A549 (cell line): Measurements from ENCODE around the gene MBLAC1. TPM values are rescaled to one million over a fixed set of nuclear protein-coding genes. Genes with fewer than 3 reads are reported as not detected.

Experiments used
- ATAC-seq, 2 experiments: fragments of 200-7000 bp in 1 of 2; fragments of >200 bp in 1 of 2; cut with Nextera tagmentation in 1 of 2; cut with Tn5 transposase in 1 of 2; 3 replicates each; pipeline versions ENCODE4 v1.8.0 to v1.9.1; 2018 to 2020; ENCODE audit warnings: mild to moderate bottlenecking in 1 of 2, moderate library complexity in 1 of 2
- CTCF ChIA-PET: fragments of 300-600 bp; sonication (Branson Sonifier 250); formaldehyde crosslinking; extraction: SDS; loops from one replicate; lab custom pipeline; 2021; ENCODE audit warnings: antibody characterized with exemption, inconsistent platforms; lab: Yijun Ruan, JAX
- POLR2A ChIA-PET: fragments of 350-600 bp; formaldehyde crosslinking; extraction: SDS; loops from one replicate; lab custom pipeline; 2021; ENCODE audit warnings: antibody characterized with exemption, inconsistent platforms; lab: Yijun Ruan, JAX
- DNase-seq, 2 experiments: peaks; one replicate each; pipeline versions ENCODE4 v3.0.0 to v3.0.0-alpha.2; 2011 to 2016; ENCODE audit warnings: low read depth in 1 of 2, low spot score in 1 of 2
- FAIRE-seq: peaks from 2 replicates; lab custom pipeline; 2011; peaks lifted over from hg19 to GRCh38; lab: Jason Lieb, UNC
- H3K27ac ChIP-seq, 2 experiments: fragments of >200 bp; sonication (Bioruptor Twin); formaldehyde crosslinking; 3 replicates each; pipeline ENCODE4 v1.5.1; 2016 to 2017
- H3K4me1 ChIP-seq: fragments of >200 bp; sonication (Bioruptor Twin); formaldehyde crosslinking; 3 replicates; pipeline ENCODE4 v1.6.1; 2016
- H3K4me2 ChIP-seq: fragments of >200 bp; sonication (Bioruptor Twin); formaldehyde crosslinking; 3 replicates; pipeline ENCODE4 v1.6.1; 2016
- H3K4me3 ChIP-seq: fragments of >200 bp; sonication (Bioruptor Twin); formaldehyde crosslinking; 3 replicates; pipeline ENCODE4 v1.5.1; 2016
- H3K9me3 ChIP-seq: fragments of >200 bp; sonication (Bioruptor Twin); formaldehyde crosslinking; 3 replicates; pipeline ENCODE4 v1.6.1; 2016
- BHLHE40 ChIP-seq: IDR thresholded peaks from 2 replicates; pipeline ENCODE4 v1.6.1; 2012; ENCODE audit warnings: low read depth, low read length, inconsistent platforms
- CBX8 ChIP-seq: fragments of 200-600 bp; sonication (generic); IDR thresholded peaks from 2 replicates; pipeline ENCODE4 v1.6.1; 2016
- CEBPB ChIP-seq, 2 experiments: fragments of >200 bp in 1 of 2; sonication (Bioruptor Twin) in 1 of 2; formaldehyde crosslinking in 1 of 2; IDR thresholded peaks; 2 replicates each; pipeline ENCODE4 v1.6.1; 2012 to 2016
- CHD4 ChIP-seq: fragments of 200-600 bp; sonication (generic); IDR thresholded peaks from 2 replicates; pipeline ENCODE4 v1.6.1; 2016; ENCODE audit warnings: antibody characterized with exemption, mild to moderate bottlenecking, borderline replicate concordance
- EHF ChIP-seq: fragments of 250-450 bp; sonication (Bioruptor Pico); IDR thresholded peaks from 2 replicates; pipeline ENCODE4 v1.5.0; 2020; ENCODE audit warnings: mild to moderate bottlenecking
- EP300 ChIP-seq, 2 experiments: fragments of >200 bp; sonication (Bioruptor Twin); formaldehyde crosslinking; IDR thresholded peaks; 2 replicates in 1 of 2; 3 replicates in 1 of 2; pipeline ENCODE4 v1.6.1; 2016 to 2017
- FOSB ChIP-seq: fragments of 250-450 bp; sonication (Bioruptor Pico); IDR thresholded peaks from 2 replicates; pipeline ENCODE4 v1.5.0; 2020; ENCODE audit warnings: mild to moderate bottlenecking, moderate library complexity
- FOSL2 ChIP-seq, 2 experiments: fragments of 450-650 bp in 1 of 2; fragments of >200 bp in 1 of 2; sonication (Bioruptor Twin) in 1 of 2; formaldehyde crosslinking; IDR thresholded peaks; 2 replicates each; pipeline versions ENCODE4 v1.5.0 to v1.6.1; 2016 to 2020; ENCODE audit warnings: mild to moderate bottlenecking in 1 of 2, moderate library complexity in 1 of 2
- HEYL ChIP-seq: fragments of 250-450 bp; sonication (Bioruptor Pico); IDR thresholded peaks from 2 replicates; pipeline ENCODE4 v1.8.0; 2021; ENCODE audit warnings: mild to moderate bottlenecking, moderate library complexity
- HOXB5 ChIP-seq: fragments of 250-450 bp; sonication (Bioruptor Pico); IDR thresholded peaks from 2 replicates; pipeline ENCODE4 v1.5.0; 2020; ENCODE audit warnings: mild to moderate bottlenecking, moderate library complexity
- KDM5A ChIP-seq: fragments of 200-600 bp; sonication (generic); IDR thresholded peaks from 2 replicates; pipeline ENCODE4 v1.6.1; 2016; ENCODE audit warnings: antibody characterized with exemption, mild to moderate bottlenecking
- MAX ChIP-seq: IDR thresholded peaks from 2 replicates; pipeline ENCODE4 v1.6.1; 2012
- MAZ ChIP-seq: fragments of 150-350 bp; IDR thresholded peaks from 2 replicates; pipeline ENCODE4 v1.6.1; 2014; ENCODE audit warnings: antibody characterized with exemption, low read depth, low read length, borderline replicate concordance
- MYC ChIP-seq: IDR thresholded peaks from 2 replicates; pipeline ENCODE4 v1.6.1; 2012; ENCODE audit warnings: mild to moderate bottlenecking, inconsistent platforms, low read length, improper control_type of control experiment, borderline replicate concordance
- NR3C1 ChIP-seq: fragments of >200 bp; sonication (Bioruptor Twin); formaldehyde crosslinking; IDR thresholded peaks from 3 replicates; pipeline ENCODE4 v1.6.1; 2017
- PBX3 ChIP-seq: IDR thresholded peaks from 2 replicates; pipeline ENCODE4 v1.6.1; 2012
- POLR2A ChIP-seq: IDR thresholded peaks from 2 replicates; pipeline ENCODE4 v1.6.1; 2012; ENCODE audit warnings: mild to moderate bottlenecking, low read length
- POLR2AphosphoS2 ChIP-seq: conservative IDR thresholded peaks from 2 replicates; pipeline ENCODE4 v1.6.1; 2012; ENCODE audit warnings: low read length, improper control_type of control experiment, inconsistent platforms
- RAD21 ChIP-seq, 2 experiments: fragments of >200 bp in 1 of 2; sonication (Bioruptor Twin) in 1 of 2; formaldehyde crosslinking in 1 of 2; IDR thresholded peaks in 1 of 2; conservative IDR thresholded peaks in 1 of 2; 2 replicates in 1 of 2; 3 replicates in 1 of 2; pipeline ENCODE4 v1.6.1; 2012 to 2018; ENCODE audit warnings: inconsistent platforms in 1 of 2
- RCOR1 ChIP-seq: fragments of 150-350 bp; IDR thresholded peaks from 2 replicates; pipeline ENCODE4 v1.6.1; 2014; ENCODE audit warnings: antibody characterized with exemption, low read length, low read depth
- REST ChIP-seq: fragments of 200-600 bp; sonication (generic); IDR thresholded peaks from 2 replicates; pipeline ENCODE4 v1.6.1; 2016; ENCODE audit warnings: antibody characterized with exemption, mild to moderate bottlenecking, moderate library complexity
- RFX5 ChIP-seq: fragments of 450-650 bp; IDR thresholded peaks from 2 replicates; pipeline ENCODE4 v1.7.1; 2014; ENCODE audit warnings: antibody characterized with exemption, mild to moderate bottlenecking, moderate library complexity
- RNF2 ChIP-seq: fragments of 200-600 bp; sonication (generic); IDR thresholded peaks from 2 replicates; pipeline ENCODE4 v1.6.1; 2016; ENCODE audit warnings: low read depth, mild to moderate bottlenecking, antibody characterized with exemption, moderate library complexity, borderline replicate concordance
- TP53 ChIP-seq: fragments of 250-450 bp; sonication (Bioruptor Pico); IDR thresholded peaks from 2 replicates; pipeline ENCODE4 v1.5.0; 2021; ENCODE audit warnings: mild to moderate bottlenecking, moderate library complexity
- ZNF302 ChIP-seq: fragments of 250-450 bp; sonication (Bioruptor Pico); IDR thresholded peaks from 2 replicates; pipeline ENCODE4 v1.9.0; 2021; ENCODE audit warnings: inconsistent platforms, mild to moderate bottlenecking, moderate library complexity
- WGBS: methylation state at CpG from one replicate; pipeline ENCODE4 v1.1.6; 2017; ENCODE audit errors: missing lambda C conversion rate; 5-methylcytosine and 5-hydroxymethylcytosine counted together
- polyA plus RNA-seq, 4 experiments: library from polyadenylated mRNA; depleted of rRNA in 3 of 4; stranded (reverse); fragments of >200 nt; fragmentation: RNase III in 1 of 4; extraction: RNeasy Plus Mini Kit Qiagen cat#74134 plus additional on column Dnase treatment in 1 of 4; gene quantifications; 2 replicates in 3 of 4; 3 replicates in 1 of 4; pipeline ENCODE4 v1.2.3, GENCODE V29; 2011 to 2017
- TF ChIP-seq, protein P1 (sequence below): fragments of 450-650 bp; IDR thresholded peaks from 2 replicates; pipeline ENCODE4 v1.6.1; 2014; ENCODE audit warnings: antibody characterized with exemption
- TF ChIP-seq, protein P2 (sequence below): fragments of >200 bp; sonication (Bioruptor Twin); formaldehyde crosslinking; IDR thresholded peaks from 3 replicates; pipeline ENCODE4 v1.5.1; 2016

MBLAC1 gene
- polyA plus RNA-seq, 2 of the 4 experiments (the other 2 are of a cell fraction) = 0.63 to 2.6 TPM

DNA sequence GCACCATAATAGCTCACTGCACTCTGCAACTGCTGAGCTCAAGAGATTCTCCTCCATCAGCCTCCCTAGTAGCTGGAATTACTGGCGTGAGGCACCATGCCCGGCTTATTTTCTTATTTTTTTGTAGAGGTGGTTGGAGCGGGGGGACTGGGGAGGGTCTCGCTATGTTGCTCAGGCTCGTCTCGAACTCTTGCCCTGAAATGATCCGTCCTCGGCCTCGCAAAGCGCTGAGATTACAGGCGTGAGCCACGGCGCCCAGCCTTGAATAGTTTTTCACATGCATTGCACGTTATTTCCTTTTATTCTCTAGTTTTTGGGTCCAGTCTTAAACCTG is 21.4 kb downstream of the MBLAC1 start:
- peak overlapping the region; percentile 78 to 88 for H3K27ac ChIP-seq
- H3K4me1 ChIP-seq = peaks cover 9% of the 10 kb centered on the region; the same call in 2 of the 3 replicates
- POLR2A ChIA-PET = interaction anchor here (0.6 to 3.1 kb wide), 13 partner anchors 9 to 229 kb away, joined by 3 to 16 read pairs (median 6); partner anchors contain the start of genes AP4M1, GPC2, MBLAC1 and MCM7
- peak in 1 of 2 experiments; percentile 7; a peak in 1 of 6 replicates for ATAC-seq
- TF ChIP-seq POLR2AphosphoS2 (no peak), CHD4 (peak; percentile 36; the same call in 1 of the 2 replicates), EHF (CRISPR knock-in tag) (peak; percentile 23; the same call in 1 of the 2 replicates)
- DNase-seq = no peak
- FAIRE-seq = no peak
- 7% methylated on average over 14 of the region's 14 CpGs for WGBS
- CTCF ChIA-PET = interaction anchor here (23.1 kb wide), 1 partner anchor 14 kb away, joined by 245 read pairs; no protein-coding TSS in a partner anchor
- H3K9me3 ChIP-seq = no peaks in the 10 kb centered on the region
- peak overlapping the region; percentile 77 for H3K4me2 ChIP-seq
- H3K4me3 ChIP-seq = peak overlapping the region; percentile 38

DNA sequence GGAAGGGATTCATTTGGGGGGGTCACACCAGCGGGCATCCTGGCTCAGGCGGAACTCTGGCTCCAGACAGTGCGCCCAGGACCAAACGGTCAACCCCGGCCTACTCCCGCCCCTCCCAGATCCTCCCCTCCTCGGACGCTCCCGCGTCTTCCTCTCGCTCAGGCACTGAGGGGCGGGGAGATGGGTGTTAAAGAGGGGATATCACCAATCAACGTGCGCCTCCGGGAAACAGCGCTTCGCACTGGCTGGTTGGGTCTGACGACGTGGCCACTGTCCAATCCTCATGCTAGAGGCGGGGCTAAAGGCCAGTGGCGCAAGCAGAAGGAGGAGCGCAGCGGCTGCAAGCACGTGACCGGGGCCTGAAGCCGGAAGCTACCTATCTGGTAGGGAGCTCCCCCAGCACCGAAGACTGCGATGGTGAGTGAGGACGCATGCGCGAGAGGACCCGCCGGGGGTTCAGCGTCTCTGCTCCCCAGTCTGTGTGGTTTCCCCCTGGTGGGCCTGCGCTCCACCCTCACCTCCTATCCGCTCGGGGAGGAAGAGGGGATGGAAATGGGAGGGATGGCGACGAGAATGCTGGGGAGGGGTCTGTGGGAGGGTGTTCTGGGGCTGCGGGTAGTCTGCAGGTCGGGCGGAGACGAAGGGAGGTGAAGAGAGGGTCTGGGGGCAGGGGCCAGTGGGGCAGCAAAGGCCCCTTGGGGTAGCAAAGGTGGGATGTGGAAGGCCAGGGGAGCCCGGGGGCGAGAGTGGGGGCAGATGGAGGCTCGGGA is 22.0 kb downstream of the MBLAC1 start, which contains the start of gene LAMTOR4:
TSS of gene LAMTOR4 (plus strand) at position 360 of the 770 bp plus-strand sequence. CDS start at position 415, 55 bp downstream.
- FAIRE-seq (peak; percentile 39), ATAC-seq (peak; percentile 99), DNase-seq (peak; percentile 99 to 100)
- Histone ChIP-seq H3K4me3 (peak within 1 kb of the TSS; percentile 81), H3K9me3 (no peaks in the 10 kb centered on the region), H3K4me2 (peak within 1 kb of the TSS; percentile 85), H3K27ac (peak within 1 kb of the TSS; percentile 93 to 94), H3K4me1 (peaks cover 14% of the 10 kb centered on the region)
- POLR2A ChIA-PET = interaction anchor here (0.6 to 3.1 kb wide), 15 partner anchors 8 to 313 kb away, joined by 3 to 16 read pairs (median 4); partner anchors contain the start of genes AP4M1, GPC2, MBLAC1 and MCM7
- CTCF ChIA-PET = interaction anchor here (23.1 kb wide), 1 partner anchor 15 kb away, joined by 245 read pairs; no protein-coding TSS in a partner anchor
- 1% methylated on average over 42 of the region's 46 CpGs for WGBS
- TF ChIP-seq POLR2A (peak; percentile 82), FOSB (CRISPR knock-in tag) (no peak), FOSL2 (IDR thresholded peaks at IDR 0.05) (no peak), FOSL2 (CRISPR knock-in tag; IDR thresholded peaks at IDR 0.05) (no peak), TP53 (CRISPR knock-in tag) (no peak), KDM5A (no peak), RFX5 (no peak; the same call in 1 of the 2 replicates), MYC (no peak), CBX8 (no peak), EP300 (IDR thresholded peaks at IDR 0.05) (no peak), HOXB5 (CRISPR knock-in tag) (no peak), HEYL (no peak), MAZ (0 out of 2 replicates have a peak, but pooled peaks have one; percentile 30), RAD21 (conservative IDR thresholded peaks at IDR 0.05 in 1 of 2, IDR thresholded peaks at IDR 0.05 in 1 of 2) (no peak), BHLHE40 (peak; percentile 89), RNF2 (no peak), RCOR1 (no peak), CHD4 (no peak), CEBPB (IDR thresholded peaks at IDR 0.05) (peak in 1 of 2 experiments; percentile 73; a peak in 2 of 4 replicates), REST (no peak), PBX3 (peak; percentile 85), NR3C1 (no peak), MAX (peak; percentile 93), ZNF302 (CRISPR knock-in tag) (no peak)
- TF ChIP-seq, protein P1, sequence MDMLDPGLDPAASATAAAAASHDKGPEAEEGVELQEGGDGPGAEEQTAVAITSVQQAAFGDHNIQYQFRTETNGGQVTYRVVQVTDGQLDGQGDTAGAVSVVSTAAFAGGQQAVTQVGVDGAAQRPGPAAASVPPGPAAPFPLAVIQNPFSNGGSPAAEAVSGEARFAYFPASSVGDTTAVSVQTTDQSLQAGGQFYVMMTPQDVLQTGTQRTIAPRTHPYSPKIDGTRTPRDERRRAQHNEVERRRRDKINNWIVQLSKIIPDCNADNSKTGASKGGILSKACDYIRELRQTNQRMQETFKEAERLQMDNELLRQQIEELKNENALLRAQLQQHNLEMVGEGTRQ = peak; percentile 94
- TF ChIP-seq, protein P2, sequence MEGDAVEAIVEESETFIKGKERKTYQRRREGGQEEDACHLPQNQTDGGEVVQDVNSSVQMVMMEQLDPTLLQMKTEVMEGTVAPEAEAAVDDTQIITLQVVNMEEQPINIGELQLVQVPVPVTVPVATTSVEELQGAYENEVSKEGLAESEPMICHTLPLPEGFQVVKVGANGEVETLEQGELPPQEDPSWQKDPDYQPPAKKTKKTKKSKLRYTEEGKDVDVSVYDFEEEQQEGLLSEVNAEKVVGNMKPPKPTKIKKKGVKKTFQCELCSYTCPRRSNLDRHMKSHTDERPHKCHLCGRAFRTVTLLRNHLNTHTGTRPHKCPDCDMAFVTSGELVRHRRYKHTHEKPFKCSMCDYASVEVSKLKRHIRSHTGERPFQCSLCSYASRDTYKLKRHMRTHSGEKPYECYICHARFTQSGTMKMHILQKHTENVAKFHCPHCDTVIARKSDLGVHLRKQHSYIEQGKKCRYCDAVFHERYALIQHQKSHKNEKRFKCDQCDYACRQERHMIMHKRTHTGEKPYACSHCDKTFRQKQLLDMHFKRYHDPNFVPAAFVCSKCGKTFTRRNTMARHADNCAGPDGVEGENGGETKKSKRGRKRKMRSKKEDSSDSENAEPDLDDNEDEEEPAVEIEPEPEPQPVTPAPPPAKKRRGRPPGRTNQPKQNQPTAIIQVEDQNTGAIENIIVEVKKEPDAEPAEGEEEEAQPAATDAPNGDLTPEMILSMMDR = no peak
